Activated CD4-positive, alpha-beta T cell treated with anti-CD3 and anti-CD28 coated beads for 1 hour (primary cell): ENCODE measurements around the gene IL19.

Experiments
- DNase-seq: peaks from one replicate; pipeline ENCODE4 v3.0.0-alpha.2; 2020

IL19 gene

GRCh38 chr1:206770531-206771337, at the start of gene IL19:
Gene IL19, plus strand, starts transcription at chr1:206770773. Its CDS starts 65,890 bp downstream, at chr1:206836663.
- no peak for DNase-seq

DNA sequence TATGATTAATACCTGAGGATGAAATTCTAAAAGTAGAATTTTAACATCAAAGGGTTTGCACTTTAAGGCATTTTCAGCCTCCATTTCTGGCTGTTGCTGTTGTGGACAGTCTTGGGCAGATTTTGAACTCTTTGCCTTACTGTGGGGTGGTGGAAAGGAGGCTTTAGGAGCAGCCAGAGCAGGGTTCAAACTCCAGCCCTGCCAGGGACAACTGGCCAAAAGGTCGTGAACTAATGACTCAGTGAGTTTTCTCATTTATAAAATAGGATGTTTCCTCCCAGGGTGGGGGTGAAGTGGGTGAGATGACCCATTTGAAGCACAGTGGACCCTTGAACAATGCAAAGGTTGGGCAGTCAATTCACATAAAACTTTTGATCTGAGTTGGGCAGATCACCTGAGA, 49.1 kb upstream of the IL19 start:
- DNase-seq = no peak

GRCh38 chr1:206722751-206723461, 47.7 kb upstream of the IL19 start:
- DNase-seq = no peak

GRCh38 chr1:206723462-206723804, 47.1 kb upstream of the IL19 start:
- DNase-seq = no peak

DNA sequence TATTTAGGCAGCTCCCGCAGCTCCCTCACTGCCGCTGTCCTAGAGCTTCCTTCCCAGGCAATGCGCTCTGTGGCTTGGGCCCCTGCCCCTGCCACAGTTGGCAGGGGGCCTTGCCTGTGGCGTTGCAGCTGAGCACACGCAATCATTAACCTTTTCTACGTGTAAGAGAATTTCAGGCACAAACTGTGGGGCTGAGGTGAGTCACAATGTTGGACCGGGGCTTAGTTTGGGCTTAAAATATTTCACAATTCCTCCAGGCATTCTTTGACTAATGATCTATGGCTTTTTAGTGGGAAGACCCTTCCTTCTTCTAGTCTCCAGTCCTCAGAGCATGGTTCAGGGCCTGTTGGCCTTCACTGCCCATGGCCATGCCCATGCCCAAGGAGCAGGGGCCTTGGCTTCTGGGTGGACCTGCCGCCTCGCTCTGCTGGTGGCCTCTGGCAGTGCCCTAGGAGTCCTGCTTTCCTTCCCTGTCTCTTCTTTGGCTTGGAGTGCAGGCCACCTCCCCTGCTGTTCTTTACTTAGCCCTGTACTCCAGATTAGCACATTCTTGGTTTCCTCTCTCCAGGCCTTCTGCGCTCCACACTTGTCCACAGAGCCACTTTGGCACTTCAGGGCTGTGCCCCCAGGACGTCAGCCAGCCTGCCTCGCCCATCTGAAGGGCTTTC, 46.6 kb upstream of the IL19 start:
- no peak for DNase-seq

GRCh38 chr1:206725109-206725963, 45.2 kb upstream of the IL19 start:
- no peak for DNase-seq

DNA sequence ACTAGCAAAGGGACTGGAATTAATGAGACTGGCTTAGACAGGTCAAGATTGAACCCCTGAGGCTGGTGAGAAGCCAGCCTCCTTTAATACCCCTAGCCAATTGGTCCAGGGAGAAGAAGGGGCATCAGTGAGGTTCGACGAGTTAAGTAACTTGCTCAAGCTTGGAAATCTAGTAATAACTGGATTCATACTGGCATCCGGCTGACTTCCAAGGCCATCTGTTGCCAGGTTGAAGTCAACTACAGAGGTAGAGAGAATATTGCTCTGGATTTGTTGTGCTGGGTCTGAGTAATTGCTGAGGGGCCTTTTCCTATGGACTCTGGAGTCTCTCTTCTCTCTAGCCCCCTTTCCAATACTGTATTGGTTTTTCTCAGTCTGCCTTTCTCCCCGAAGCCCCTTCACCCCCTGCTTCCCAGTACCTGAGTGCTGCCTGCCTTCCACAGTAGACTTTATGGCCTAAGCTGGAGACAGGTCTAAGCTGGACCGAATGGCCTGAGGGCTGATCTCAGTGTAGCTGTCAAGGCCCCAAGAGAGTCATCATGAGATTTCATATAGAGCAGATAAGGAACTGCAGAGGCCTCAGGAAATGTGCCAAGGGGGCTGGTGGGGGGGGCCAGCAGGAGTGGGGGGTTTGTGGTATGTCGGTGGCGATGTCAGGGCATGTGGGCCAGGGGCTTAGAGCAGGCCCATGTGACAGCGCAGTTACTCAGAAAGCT, 42.4 kb upstream of the IL19 start:
- DNase-seq = no peak

DNA sequence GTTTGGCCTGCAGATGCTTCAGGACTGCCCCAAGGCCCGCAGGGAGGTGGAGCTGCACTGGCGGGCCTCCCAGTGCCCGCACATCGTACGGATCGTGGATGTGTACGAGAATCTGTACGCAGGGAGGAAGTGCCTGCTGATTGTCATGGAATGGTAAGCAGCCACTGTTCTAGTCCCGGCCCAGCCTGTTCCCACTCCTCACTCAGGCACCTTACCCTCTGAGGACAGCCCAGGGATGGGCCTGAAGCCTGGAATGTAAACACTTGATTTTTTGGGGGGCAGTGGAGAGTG, 41.9 kb upstream of the IL19 start:
- DNase-seq = no peak

GRCh38 chr1:206729050-206729449, 41.5 kb upstream of the IL19 start:
- no peak for DNase-seq

GRCh38 chr1:206729507-206729906, 41.1 kb upstream of the IL19 start:
- no peak for DNase-seq

- DNase-seq = no peak
Observed at GRCh38 chr1:206732508-206732907, 38.1 kb upstream of the IL19 start.

DNA sequence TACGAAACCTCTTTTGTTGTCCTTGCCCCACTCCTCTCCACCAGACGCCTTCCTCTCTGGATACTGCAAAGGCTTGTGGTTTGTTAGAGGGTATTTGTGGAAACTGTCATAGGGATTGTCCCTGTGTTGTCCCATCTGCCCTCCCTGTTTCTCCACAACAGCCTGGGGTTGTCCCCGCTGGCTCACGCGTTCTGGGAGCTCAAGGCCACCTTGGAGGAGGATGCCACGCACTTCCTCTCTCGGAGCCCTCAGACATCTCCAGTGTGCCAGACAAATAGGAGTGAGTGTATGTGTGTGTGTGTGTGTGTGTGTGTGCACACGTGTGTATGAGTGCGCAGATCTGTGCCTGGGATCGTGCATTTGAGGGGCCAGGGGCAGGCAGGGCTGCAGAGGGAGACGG, 37.6 kb upstream of the IL19 start:
- no peak for DNase-seq

- DNase-seq = peak; percentile 65
Observed at GRCh38 chr1:206734499-206735142, 36.0 kb upstream of the IL19 start.

GRCh38 chr1:206735553-206736031, 35.0 kb upstream of the IL19 start:
- DNase-seq = no peak

DNA sequence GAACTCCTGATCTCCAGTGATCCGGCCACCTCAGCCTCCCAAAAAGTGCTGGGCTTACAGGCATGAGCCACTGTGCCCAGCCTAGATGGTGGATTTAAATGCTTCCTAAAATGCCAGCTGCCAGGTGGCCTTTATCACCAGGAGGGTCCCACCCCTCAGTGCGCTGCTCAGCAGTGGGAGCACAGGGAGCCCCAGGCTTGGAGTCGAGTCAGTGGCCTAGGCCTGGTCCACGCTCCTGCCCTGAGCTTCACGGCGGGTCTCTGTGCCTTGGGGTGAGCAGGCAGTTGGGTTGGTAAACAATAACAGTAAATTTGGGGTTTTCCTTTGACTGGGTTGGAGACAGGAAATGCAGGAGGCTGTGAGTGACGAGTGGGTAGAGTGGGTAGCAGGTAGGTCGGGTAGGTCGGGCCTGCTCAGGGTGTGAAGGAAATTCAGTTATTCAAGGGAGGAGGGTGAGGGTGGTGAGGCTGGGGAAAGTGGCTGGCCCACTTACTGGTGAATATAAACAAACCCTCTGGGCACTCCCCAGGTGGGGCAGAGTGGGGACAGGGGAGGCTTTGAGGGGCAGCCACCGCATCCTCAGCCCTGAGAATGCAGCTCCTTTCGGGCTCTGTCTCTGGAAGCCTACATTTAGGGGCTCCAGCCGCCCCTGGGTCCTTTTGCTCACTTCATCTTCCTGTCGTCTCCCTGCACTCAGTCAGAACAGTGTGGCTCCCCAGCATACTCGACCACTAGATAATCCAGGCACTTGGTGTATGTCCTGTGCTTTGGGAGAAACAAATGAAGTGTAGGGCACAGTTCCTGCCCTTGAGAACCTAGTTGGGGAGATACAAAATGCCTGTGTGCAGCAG, 33.5 kb upstream of the IL19 start:
- DNase-seq = no peak

GRCh38 chr1:206737729-206738201, 32.8 kb upstream of the IL19 start:
- no peak for DNase-seq

DNA sequence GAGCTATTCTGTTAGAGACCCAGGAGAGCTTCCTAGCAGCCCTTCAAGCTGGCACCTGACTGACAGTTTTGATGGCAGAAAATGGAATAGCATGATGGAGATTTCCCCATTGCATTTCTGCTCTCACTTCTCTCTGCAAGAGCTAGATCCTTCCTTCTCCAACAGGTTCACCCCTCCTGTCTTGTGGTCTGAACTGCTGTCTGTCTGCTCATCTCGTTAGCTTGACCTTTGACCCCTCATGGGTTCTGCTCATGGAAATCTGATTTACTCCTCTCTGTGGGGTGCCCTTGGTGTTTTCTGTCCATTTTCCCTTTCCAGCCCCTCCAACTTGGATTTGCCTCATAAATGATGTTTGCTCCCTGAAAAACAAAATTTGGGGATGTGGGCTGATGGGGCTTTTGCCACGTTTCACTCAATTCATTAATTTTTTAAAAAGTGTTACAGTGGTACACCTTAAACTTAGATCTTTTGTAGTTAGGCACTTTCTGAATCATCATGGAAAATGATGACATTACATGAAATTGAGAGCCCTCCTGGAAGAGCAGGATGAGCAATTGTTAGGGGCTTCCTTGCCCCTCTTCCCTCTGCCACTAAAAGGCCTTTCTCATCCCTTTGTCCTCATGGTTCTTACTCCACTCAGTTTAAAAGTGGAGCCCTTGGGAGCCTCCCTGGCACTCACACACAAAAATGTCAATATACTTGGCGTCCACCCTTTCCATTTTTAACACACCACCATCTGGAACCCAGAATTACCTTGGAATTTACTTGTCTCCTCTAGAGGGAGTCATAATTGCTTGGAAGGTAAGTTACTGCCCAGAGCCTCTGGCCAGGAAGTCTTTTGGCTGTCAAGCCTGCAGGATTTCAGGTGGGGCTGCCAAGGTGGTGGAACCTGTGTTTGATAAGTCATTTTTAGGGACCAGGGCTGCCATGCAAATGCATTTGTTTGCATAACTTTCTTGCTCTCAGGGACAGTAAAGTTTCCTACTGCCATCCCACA, 31.9 kb upstream of the IL19 start:
- no peak for DNase-seq

GRCh38 chr1:206739411-206740076, 31.0 kb upstream of the IL19 start:
- DNase-seq = no peak
